NCI-H774 (cell line): Measurements from ENCODE around the gene GASK1A.
"Not testable (repeated sequence)": the region's sequence is repeated elsewhere in the genome, so short reads cannot be mapped to it uniquely, and the experiment has no call there.

Experiments used
- DNase-seq: peaks from one replicate; lab custom pipeline; 2025; lab: John Stamatoyannopoulos, UW

GASK1A gene

DNA sequence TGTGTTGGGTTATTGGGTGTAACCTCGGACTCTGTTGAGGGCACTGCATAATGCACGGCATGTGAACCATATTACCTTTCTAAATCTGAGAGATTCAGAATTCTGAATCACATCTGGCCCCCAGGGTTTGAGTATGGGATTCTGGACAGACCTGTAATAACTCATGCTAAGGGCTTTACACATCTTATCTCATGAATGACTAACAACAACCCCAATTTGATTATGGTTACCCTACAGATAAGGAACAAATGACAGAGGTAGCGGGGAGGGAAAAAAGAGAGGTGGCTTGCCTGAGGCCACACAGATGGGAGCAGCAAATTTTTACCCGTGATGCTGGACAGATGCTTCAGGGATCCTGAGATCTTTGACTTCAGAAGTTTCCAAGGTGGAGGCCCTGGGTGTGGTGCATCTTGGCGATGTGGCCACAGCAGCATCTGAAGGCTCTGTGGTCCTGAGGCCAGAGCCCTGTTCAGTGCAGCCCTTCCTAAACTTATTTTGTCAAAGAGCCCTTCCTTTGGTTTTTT lies 83.0 kb downstream of the GASK1A start:
- DNase-seq: no peak

DNA sequence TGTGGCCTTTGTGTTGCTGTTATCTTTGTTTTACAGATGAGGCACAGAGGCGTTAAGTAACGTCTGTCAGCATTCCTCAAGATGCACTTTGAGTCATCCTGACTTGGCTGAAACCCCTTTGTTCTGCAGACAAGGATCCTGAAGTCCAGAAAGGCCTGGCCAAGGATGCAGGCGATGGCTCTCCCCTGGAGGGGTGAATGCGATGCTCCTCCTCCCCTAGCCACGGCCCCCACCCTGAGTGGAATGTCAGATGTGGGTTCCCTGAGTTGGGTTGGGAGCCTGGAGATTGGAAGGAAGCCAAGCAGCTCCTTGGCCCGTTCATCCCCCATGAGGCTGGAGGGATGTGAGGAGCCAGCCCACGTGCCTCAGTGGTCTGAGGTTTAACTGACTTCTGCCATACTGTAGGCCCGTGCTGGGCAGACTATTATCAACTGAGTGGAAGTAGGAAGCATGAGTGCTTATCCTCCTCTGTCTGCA lies 83.5 kb downstream of the GASK1A start:
- no peak for DNase-seq

DNA sequence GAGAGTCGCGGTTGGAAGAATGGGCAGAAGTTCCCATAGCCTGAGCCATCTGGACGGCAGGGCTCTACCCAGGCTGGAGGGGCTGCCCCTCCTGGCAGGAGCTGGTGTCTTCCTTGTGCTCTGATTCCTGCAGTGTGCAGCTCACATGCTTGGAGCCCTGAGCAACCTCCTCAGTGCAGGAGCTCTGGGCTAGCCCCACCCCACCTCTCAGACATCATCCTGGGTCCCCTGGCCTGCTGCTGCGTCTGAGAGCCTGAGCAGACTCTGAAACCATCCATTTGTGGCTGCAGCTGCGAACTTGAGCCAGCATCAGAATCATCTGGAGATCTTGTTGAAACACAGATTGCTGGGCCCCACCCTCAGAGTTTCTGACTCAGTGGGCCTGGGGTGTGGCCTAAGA lies 84.0 kb downstream of the GASK1A start:
- no peak for DNase-seq

DNA sequence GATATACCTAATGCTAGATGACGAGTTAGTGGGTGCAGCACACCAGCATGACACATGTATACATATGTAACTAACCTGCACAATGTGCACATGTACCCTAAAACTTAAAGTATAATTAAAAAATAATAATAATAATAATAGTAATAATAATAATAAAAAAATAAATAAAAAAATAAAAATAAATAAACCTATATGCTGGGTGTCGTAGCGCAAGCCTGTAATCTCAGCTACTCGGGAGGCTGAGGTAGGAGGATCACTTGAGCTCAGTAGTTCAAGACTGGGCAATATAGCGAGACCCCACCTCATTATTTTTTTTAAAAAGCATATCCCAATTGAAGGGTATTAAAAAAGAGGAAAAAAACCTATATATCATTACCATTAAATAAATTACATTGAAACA lies 91.6 kb downstream of the GASK1A start:
- not testable (repeated sequence) for DNase-seq

DNA sequence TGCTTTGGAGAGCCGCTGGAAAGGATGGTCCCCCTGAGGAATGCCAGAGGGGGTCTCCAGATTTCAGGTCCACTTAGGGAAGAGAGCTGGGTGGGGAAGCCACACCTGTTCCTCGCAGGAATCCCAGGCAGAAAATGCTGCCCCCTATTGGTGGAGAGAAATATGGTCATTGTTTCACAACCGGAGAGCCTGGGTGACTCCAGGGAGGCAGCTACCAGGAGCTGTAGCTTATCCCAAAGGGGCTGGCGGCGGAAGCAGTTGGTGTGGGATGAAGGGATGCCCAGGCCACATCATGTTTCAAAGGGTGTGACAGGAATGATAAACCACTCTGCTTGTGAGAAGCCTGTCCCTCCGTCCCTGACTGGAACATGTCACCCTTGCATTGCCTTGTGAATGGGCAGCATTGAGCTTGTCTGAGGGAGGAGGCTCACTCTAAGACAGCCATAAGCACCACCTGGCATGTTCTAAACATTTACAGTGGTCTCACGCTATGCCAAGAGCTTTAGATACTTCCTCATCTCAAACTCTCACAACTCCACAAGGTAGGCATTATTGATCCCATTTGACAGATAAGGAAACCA lies 92.3 kb downstream of the GASK1A start:
- no peak for DNase-seq

DNA sequence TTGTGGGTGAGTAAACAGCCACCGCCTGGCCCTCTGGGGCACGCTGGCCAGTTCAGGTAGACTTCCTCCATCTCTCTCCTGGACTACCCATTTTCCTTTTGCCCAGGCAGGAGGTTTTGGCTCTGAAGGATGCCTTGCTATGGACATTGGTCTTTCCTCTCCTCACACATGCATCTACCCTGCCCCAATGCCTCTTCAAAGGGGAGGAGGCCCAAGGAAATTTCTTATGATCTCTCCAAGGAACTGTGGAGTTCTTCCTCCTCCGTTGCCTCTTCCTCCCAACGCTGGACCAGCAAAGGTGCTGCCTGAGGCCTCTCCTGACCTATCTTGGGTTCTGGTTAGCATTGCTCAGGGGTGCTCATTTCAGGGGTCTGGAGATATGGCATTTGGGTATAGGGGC lies 93.2 kb downstream of the GASK1A start:
- no peak for DNase-seq

DNA sequence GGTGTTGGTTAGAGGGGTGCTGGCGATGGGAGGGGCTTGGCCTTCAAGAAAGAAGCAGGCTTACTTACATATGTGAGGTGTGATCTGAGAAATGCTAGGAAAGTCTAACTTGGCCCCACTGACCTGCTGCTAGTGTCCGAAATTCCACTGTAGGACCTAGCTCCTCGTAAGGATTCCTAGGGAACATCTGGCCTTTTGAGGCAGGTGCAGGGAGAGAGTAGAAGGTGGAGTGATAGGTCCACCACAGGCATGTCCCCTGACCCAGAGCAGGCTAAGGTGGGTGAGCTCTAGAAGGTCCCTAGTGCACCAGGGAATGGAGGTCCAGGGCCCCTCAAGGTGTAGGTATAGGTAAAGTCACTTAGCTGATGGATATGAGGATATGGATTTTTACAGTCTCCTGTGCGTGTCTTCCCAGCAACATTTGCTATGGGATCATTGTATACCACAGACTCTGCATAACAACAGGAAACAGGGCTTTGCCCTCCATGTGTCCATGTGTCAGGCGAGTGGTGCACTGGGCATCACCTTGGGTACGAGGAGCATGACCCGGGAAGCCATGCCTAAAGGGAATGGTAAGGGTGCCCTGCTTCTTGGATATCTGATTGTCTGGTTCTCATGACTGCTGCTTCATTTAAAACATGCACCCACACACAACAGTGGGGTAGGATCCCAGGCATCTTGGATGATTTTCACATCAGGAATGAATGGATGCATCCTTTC lies 94.2 kb downstream of the GASK1A start:
- no peak for DNase-seq

DNA sequence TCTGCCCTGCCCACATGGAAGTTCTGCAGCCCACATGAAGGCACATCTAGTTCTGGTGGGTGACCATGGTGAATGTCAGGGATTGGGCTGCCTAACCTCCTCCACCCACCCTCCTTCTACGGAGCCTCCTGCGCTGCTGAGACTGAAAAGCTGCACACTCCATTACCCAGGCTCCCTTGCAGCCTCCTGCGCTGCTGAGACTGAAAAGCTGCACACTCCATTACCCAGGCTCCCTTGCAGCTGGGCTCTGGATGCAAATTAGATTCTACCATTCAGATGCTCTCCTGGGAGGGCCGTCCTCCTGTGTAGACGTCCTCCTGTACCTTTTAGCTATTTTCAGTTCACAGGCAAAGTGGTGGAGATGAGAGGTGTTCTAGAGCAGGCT lies 94.7 kb downstream of the GASK1A start:
- DNase-seq: no peak

DNA sequence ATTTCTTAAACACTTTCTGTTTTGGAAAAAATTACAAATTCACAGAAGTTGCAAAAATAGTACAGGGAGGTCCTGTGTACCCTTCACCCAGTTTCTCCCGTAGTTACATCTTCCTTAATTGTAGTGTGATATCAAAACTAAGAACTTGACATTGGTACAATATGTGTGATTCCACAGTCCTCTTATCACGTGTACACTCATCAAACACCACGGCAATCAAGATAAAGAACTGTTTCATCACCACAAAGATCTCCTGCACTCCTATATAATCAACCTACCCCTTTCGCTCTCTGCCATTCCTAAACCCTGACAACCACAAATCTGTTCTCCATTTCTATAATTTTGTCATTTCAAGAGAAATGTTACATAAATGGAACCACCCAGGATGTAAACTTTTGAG lies 95.4 kb downstream of the GASK1A start:
- no peak for DNase-seq

DNA sequence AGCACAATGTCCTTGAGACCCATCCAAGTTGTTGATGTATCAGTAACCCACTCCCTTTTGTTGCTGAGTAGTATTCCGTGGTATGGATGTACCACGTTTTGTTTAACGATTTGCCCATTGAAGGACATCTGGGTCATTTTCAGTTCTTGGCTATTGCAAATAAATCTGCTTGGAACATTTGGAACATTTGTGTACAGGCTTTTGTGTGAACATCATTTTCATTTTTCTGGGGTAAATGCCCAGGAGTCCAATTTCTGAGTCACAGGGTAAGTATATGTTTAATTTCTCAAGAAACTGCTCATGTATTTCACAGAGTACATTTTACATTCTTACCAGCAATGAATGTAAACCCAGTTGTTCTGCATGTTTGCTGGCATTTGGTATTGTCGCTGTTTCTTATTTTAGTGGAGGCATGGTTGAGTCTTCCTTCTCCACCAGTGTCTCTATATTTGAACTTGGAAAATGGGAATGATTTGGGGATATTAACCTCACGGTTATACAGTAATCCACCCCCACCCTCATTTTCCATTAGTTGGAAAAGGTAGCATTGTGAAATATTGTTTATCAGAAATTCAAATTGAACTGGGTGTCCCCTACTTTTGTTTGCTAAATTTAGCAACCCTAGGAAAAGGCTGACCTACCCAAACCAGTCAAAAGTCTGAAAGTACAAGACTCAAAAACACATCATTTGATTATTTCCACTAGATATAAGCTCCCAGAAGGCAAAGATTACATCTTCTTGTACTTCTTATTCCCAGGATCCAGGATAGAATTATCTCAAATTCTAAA lies 96.0 kb downstream of the GASK1A start:
- no peak for DNase-seq

DNA sequence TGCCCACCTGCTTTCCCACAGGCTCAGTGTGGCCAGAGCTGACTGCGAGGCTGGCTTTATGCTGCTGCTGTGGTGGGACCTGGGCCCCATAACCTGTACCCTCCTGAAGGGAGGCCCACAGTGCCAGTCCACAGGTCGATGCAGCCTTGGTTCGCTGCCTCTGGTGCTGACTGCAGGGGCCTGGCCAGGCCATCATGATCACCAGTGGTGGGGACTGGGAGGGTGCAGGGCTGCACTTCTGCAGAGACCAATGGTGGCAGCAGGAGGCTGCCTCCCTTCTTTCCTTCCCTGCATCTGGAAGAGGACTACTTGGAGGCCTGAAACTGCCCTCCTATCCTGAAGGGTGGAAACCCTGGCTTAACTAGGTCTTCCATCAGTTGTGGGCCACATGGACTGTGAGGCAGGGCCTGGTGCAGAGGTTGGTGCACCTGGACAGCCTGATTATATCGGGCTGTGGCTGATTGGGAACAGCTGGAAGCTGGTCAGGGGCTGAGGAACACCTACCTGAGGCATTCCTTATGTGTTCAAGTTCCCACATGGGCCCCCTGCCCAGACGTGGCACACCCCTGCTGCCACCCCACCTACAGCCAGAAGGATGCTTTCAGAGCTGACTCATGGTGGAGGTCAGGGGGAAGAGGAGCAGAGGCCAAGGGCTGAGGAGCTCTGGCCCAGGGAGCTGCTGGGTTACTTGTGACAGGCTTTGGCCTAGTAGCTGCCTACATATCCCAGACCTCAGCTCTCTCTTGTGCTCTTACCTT lies 97.0 kb downstream of the GASK1A start:
- DNase-seq: no peak

DNA sequence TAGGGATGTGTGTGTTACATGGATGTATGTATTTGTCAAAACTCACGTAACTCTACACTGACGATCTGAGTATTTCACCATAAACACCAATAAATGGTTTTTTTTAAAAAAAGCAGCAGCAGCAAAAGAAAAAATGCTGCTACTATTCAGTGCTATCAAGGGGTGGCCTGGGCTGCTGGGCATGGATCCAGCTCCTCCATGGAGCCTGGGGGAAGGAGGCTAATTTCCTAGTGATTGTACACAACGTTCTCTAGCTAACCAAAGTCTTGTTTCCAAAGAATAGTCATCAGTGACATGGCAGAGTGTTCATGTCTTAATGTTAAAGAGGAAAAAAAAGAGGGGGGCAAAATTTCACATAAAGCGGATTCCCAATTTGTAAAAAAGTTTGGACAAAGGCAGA lies 97.7 kb downstream of the GASK1A start:
- DNase-seq: no peak

DNA sequence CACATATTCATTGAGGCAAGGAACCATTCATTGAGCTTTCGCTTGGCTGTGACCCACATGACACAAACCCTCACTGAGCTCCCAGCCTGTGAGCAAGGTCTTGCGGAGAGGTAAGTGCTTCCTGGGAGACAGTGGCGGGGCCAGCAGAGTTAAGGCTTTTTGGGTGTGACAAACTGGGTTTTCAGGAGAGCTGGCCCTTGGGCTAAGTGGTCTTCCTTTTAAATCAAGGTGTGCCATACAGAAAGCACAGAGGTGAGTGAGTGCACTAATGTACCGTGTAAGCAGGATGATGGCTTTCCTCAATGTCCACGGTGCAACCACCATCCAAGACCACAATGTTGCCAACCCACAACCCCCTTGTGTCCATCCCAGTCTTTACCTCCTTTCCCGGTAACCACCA lies 98.2 kb downstream of the GASK1A start:
- no peak for DNase-seq

DNA sequence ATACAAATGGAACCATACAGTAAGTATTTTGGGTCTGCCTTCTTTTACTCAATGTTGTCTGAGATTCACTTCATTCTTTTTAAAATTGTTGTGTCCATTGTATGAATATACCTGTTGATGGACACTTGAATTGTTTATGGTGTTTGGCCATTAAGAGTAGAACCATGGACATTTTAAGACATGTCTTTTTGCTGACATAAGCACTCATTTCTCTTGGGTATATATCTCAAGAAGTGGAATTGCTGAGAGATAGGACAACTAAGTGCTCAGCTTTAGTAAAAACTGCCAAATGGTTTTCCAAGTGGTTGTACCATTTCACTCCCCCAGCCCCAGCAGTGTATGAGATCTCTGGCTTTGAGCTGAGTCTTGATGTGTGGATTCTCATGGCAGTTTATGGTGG lies 98.6 kb downstream of the GASK1A start:
- no peak for DNase-seq

DNA sequence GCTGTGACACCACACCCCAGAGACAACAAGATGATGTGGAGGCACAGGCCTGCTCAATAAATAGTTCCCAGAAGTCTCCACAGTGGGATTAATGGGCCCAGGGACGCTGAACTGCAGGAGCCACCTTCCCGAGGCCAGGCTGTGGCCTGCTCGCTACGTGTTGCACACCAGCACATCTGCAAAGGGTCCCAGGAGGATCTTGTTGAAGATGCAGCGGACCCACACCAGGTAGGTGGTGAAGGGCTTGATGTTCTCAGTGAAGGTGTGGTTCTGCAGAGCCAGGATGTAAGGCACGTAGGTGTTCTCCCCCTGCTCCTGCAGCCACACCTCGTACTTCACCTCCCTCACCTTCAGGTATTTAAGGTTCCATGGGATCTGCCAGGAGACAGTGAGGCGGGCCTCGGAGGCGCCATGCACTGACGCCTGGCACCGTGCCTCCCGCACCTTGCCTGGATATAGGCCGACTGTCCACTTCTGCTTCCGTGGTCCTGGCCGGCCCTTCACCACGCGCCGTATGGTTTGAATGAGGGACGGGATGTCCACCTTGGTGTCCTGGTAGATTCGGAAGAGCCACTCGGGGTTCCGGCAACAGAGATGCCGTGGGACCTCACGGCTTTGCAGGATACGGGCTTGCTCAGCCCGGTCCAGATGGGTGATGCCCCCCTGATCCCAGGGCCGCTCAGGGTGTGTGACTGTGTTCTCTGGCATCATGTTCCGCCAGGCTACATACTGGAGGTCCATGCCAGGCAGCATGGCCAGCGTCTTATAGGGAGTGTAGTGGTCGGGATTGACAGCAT lies 100.6 kb downstream of the GASK1A start:
- no peak for DNase-seq

DNA sequence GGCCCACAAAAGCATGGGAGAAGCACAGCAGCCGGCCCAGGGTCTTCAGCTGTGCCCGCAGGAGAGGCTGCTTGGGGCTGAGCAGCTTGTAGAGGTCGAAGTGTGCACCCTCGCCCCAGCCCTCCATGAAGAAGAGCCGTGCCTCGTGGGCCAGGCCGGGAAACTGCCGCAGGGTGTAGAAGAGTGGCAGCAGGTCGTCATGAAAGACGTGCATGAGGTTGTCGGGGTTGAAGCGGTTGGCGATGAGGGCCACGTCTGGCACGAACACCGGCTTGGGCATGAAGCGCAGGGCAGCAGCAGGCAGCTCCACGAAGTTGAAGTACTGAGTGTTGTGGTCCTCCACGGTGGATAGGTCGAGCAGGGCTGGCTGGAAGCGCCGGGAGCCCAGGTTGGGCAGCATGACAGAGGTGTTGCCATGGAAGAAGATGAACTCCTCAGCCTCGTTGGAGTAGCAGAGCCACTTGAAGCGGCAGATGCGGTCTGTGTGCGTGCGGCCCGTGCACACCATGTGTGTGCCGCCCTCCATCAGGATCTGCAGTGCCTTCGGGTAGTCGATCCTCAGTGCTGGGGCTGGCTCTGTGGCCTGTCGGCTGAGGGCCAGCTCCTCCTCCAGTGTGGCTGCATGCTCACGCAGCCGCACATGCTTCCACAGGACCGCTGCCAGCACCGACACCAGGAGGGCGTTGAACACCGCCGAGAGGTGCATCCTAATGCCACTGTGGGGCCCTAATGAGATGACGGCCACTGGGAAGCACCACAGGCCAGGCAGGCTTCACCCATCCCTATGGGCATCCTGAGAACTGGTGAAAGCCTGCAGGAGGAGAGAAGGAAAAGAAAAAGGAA lies 101.8 kb downstream of the GASK1A start:
- DNase-seq: no peak

DNA sequence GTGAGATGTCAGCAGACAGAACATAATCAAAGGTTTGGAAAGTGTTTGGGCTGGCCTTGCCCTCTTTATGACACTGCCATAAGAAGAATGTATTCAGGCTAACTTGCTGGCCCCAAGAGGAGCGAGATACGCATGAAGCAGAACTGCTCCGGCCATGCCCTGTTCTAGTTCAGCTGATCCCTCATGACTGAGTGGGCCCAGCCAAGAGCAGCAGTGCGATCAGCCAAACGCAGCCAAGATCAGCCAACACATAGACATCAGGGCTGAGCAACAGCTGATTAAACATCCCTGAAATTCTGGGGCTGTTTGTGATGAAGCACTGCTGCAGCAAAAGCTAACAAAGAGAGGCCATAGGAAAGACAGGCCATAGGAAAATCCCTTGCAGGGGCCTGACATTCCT lies 102.7 kb downstream of the GASK1A start:
- DNase-seq: no peak

DNA sequence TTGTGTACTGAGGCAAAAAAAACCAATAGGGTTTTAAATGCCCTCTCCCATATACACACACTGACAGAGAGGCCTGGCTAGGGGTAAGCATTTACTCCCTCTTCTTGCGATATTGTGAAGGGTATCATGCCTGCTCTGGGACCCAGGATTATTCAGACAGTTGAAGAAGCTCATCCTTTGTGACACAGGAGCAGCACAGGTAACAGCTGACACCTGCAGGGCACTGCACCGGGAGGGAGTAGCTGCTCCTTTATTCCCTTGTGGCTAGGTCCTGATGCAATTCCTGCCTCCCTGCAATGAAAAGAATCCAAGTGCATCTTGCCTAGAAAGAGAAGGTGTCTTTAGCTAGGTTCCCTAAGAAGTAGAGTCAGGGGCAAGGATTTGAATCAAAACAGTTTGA lies 103.3 kb downstream of the GASK1A start:
- DNase-seq: no peak

DNA sequence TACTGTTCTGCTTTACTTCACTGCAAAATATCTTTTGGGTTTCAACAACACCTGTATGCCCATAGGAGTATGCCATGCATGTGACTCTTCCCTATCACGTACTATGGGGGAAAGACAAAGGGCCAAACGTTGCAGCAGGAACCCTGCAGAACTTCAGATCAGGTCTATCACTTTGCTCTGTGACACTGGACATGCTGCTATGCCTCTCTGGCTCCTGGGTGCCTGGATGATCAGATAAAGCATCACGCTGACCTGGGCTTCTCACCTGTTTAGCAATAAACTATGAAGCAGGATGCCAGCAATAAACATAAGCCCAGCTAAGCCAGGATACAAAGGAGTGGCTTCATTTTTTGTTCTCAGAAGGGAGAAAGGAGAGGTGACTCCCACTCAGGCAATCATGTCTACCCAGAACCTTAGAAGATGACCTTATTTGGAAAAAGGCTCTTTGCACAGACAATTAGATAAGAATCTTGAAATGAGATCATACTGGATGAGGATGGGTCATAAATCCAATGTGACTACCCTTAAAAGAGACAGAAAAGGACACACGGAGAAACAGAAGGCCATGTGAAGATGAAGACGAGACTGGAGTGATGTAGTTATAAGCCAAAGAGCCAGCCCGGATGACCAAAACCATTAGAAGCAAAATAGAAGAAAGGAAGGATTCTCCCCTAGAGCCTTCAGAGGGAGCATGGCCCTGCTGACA lies 107.5 kb downstream of the GASK1A start:
- no peak for DNase-seq

DNA sequence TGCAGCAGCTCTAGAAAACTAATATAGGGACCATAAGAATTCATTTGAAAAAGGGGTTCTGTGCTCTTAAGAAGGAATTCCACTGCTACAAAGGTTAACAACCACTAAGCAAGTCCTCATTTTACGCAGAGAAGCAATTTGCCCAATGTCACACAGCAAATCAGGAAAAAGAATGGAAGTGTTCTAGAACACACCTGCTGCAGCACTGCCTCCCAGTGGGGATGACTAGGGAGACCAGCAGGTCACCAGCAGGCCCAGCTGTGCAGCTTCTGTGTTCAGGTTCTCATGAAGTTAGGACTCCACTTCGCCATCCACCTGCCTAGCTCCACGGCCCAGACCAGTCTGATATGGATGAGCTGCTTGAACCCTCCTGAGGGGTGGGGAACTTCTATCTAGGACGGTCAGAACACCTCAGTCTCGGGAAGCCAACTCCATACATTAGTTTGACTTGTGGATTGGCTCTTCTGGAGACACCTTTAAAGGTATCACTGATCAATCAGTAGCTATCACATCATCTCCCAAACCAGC lies 108.2 kb downstream of the GASK1A start:
- DNase-seq: no peak
